Esophagus muscularis mucosa (tissue), 4 donors: ENCODE data around the gene DNAH3.

Source experiments
- CTCF ChIP-seq, 3 experiments: fragments of 200-600 bp in 2 of 3; fragments of 450-650 bp in 1 of 3; sonication (generic) in 2 of 3; IDR thresholded peaks; one replicate each; pipeline ENCODE4 v1.5.1; 2017 to 2019; ENCODE audit warnings: antibody characterized with exemption in 3 of 3, mild to moderate bottlenecking in 2 of 3, moderate library complexity in 1 of 3
- EP300 ChIP-seq: sonication (generic); formaldehyde crosslinking; IDR thresholded peaks from one replicate; pipeline ENCODE4 v1.6.1; 2017; ENCODE audit warnings: antibody characterized with exemption
- POLR2A ChIP-seq: fragments of 450-650 bp; IDR thresholded peaks from one replicate; pipeline ENCODE4 v1.6.1; 2017; ENCODE audit warnings: antibody characterized with exemption, moderate library complexity, mild to moderate bottlenecking, low read depth
- POLR2AphosphoS5 ChIP-seq, 2 donors: sonication (generic); formaldehyde crosslinking; IDR thresholded peaks; one replicate each; pipeline ENCODE4 v1.6.1; 2017; ENCODE audit warnings: antibody characterized with exemption in 2 of 2

DNA sequence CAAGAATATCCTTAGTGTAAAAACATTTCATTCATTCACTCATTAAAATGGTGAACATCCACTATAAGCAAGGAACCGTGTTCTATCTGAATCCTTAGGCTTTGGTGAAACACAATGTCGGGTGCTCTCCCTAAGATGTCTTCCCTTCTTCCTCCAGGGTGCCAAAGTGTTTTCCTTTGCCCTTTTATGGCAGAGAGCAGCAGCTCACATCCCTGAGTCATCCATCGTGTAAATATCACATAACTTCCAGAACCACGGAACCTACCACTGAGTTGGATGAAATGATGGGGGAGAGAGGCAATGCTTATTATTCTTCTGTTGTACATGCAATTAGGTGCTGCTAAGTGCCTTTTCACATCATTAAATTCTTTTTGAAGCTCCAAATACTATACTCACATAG lies 50.2 kb downstream of the DNAH3 start:
- no peak for TF ChIP-seq CTCF (IDR thresholded peaks at IDR 0.05)
- no peak for TF ChIP-seq POLR2AphosphoS5 (IDR thresholded peaks at IDR 0.05)
- no peak for TF ChIP-seq POLR2A
- no peak for TF ChIP-seq EP300
